ENCODE measurements around the gene PID1.

GRCh38 chr2:229150317-229150716 lies 120.8 kb downstream of the PID1 start:
- TF ChIP-seq CTCF (IDR thresholded peaks at IDR 0.05; ENCODE audit: insufficient read depth, low read length) (no peak), POLR2AphosphoS5 (IDR thresholded peaks at IDR 0.05; ENCODE audit: low read depth) (no peak), GABPA (IDR thresholded peaks at IDR 0.05; ENCODE audit: low read depth) (no peak), REST (IDR thresholded peaks at IDR 0.05; ENCODE audit: insufficient replicate concordance, low read depth) (no peak), SPI1 (IDR thresholded peaks at IDR 0.05; ENCODE audit: borderline replicate concordance, low read depth) (no peak)
